Measurements from ENCODE around the gene ABHD4.
"Not testable (repeated sequence)": the region's sequence is repeated elsewhere in the genome, so short reads cannot be mapped to it uniquely, and the experiment has no call there.

The ABHD4 gene

DNA sequence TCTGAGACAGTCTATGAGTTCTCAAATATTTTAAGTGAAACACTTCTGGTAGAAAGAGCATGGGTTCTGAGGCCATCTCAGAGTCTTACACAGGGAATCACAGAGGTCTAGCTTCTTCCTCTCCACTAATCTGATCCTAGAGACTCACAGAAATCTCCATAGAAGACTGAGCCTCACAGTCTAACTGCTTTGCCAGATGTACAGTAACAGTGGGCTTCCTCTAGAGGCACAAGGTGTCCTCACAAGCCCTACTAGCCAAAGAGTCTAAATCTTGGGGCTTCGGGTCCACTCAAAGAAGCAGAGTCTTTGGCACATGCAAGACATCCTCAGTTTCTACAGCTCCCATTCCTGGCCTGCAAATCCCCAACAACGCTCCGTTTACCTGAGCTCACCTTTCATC lies 32.0 kb downstream of the ABHD4 start:
- DNase-seq, result no peak

- no peak for DNase-seq
Measured at GRCh38 chr14:22630486-22630885, 32.4 kb downstream of the ABHD4 start.

- no peak for DNase-seq
Measured at GRCh38 chr14:22634233-22634900, 36.3 kb downstream of the ABHD4 start.

DNA sequence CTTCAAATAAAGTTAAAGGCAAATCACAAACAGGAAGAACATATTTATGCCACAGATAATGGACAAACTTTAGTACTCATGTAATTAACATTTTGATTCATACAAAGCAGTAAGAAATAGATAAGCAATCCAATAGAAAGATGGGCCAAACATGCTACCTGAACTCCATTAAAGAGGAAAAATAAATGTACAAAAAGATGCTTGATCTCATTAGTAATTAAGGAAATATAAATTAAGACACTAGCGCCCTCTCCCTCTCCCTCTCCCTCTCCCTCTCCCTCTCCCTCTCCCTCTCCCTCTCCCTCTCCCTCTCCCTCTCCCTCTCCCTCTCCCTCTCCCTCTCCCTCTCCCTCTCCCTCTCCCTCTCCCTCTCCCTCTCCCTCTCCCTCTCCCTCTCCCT lies 37.9 kb downstream of the ABHD4 start:
- not testable (repeated sequence) for DNase-seq

DNA sequence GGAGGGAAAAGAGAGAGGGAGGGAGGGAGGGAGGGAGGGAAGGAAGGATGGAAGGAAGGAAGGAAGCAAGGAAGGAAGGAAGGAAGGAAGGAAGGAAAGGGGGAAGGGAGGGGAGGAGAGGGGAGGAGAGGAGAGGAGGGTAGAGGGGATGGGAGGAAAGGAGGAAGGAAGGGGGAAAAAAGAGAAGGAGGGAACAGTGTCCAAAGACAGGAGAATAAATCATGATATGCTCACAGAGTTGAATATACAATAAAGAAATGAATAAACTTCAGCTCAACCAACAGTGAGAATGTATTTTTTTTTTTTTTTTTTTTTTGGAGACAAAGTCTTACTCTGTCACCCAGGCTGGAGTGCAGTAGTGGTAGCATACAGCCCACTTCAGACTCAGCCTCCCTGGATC lies 42.1 kb downstream of the ABHD4 start:
- no peak for DNase-seq

GRCh38 chr14:22641846-22642245 lies 43.7 kb downstream of the ABHD4 start:
- no peak for DNase-seq

DNA sequence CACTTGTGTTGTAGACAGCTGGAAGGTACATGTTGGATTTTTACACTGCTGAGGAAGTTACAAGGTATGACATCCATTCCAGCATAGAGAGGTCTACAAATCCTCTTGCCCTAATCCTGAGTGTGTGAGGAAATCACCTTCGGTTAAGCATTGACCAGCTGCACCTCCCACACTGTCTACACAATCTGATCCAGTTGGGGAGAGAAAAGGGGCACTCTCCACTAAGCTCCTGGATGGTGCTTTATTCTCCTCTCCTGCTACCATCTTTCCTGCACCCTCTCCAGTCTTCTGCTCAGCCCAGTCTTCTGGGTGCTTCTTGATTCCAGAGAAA lies 46.2 kb downstream of the ABHD4 start, which contains the start of gene OR6J1:
Gene OR6J1 (minus strand): TSS at position 48 of the 331 bp plus-strand sequence. CDS start 9,541 bp downstream, outside the sequence.
- no peak for DNase-seq

- DNase-seq, result no peak
Measured at GRCh38 chr14:22646570-22647254, 48.6 kb downstream of the ABHD4 start.

- DNase-seq, result no peak
Measured at GRCh38 chr14:22648506-22648905, 50.4 kb downstream of the ABHD4 start.

DNA sequence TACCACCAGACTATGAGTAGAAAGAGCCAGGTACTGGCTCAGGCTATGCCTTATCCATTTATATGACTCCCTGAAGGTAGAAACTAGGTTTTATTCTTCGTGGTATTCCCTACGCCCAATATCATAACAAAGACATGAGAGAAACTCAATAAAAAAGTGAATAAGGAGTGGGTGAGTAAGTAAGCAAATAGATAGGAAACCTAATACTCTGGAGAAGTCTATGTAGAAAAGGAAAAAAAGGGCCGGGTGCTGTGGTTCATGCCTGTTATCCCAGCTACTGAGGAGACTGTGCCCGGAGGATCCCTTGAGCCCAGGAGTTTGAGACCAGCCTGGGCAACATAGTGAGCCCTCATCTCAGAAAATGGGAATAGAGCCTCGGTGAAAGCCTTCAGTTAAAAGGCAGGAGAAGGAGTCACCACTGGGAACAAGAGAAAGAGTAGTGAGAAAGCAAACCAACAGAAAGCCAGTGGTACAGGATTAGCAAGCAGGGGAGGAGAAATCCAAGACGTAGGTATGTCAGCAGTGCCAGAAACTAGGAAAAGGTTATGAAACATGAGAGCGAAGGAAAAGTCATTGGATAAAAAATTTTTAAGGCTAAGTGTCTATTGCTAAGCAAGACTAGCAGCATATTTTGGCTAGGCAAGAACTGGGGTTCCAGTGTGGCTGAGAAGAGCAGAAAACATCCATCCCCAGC lies 52.1 kb downstream of the ABHD4 start:
- DNase-seq, result no peak

GRCh38 chr14:22650960-22651521 lies 52.9 kb downstream of the ABHD4 start:
- no peak for DNase-seq

DNA sequence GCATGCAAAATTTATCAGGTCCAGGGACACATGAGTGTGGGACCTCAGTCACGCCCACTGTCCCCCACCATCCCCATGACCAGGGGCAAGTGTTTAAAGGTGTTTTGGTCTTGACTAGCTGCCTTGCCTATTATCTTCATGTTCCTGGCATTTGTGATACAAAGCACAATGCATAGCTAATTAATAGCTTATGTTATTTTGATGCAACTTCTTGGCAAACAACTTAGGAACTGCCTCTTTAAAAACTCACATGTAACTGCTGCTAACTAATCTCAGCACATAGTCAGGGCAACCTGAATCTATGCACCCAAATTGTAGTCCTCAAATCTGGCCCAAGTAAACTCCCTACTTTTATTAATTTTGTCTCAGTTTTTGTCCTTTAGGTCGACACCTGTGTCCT lies 53.5 kb downstream of the ABHD4 start:
- no peak for DNase-seq

- peak; percentile 41 for DNase-seq
Measured at GRCh38 chr14:22653012-22653621, 55.0 kb downstream of the ABHD4 start.

- DNase-seq, result no peak
Measured at GRCh38 chr14:22656226-22656625, 58.1 kb downstream of the ABHD4 start.

DNA sequence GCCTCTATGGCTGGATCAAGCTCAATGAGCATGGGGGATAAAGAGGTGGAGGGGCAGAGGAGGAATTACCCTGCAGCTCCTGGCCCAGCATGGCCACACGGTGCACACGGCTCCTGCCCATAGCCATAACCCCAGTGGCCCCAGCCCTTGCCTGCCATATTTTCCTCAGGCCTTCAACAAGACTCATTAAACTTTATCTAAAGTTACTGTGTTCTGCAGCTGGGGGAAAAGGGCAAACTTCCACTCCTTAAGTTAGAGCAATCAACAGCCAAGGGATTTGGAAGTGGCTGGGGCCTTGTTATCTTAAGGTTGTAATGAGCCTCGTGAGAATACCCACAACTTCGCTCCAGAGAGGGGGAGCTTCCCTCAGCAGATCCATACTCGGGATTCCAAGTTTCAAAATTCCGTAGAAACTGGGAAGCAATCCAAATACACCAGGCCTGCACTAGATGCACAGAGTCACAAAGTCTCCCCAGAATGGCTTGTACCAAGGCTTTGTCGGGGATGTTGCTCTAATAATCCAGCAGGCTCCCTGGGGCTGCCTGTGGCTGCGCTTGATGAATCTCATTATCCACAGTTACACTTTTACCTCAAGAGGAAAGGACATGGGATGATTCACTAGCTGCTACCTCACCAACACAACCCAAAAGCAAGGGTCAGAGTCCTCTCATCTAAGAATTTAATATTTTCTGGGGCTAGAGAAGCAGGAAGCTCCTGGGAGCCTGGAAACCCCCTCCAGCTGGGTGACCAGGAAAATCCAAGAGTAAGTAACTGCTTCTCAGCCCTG lies 59.0 kb downstream of the ABHD4 start:
- no peak for DNase-seq

- DNase-seq, result no peak
Measured at GRCh38 chr14:22657861-22658260, 59.8 kb downstream of the ABHD4 start.

- DNase-seq, result no peak
Measured at GRCh38 chr14:22658946-22659345, 60.8 kb downstream of the ABHD4 start.

- DNase-seq, result no peak
Measured at GRCh38 chr14:22660654-22661053, 62.6 kb downstream of the ABHD4 start.

Data from activated gamma-delta T cell treated with Interleukin-2 at 50 U/mL for 16 hours (primary cell).